Kidney epithelial cell (primary cell): ENCODE results near the gene C1orf174. TPM values are rescaled to one million over a fixed set of nuclear protein-coding genes. Genes with fewer than 3 reads are reported as not detected.

ENCODE experiments used
- DNase-seq: peaks from one replicate; pipeline ENCODE4 v3.0.0-alpha.2; 2010; ENCODE audit warnings: low read depth
- H3K27me3 ChIP-seq: 2 replicates; pipeline ENCODE4 v1.6.0; 2011; ENCODE audit warnings: low read length; ENCODE audit not compliant: control insufficient read depth, insufficient read depth
- H3K36me3 ChIP-seq: 2 replicates; pipeline ENCODE4 v1.5.1; 2011; ENCODE audit warnings: low read length; ENCODE audit not compliant: control insufficient read depth, insufficient read depth
- H3K4me3 ChIP-seq: 2 replicates; pipeline ENCODE4 v1.5.1; 2011; ENCODE audit warnings: low read depth, mild to moderate bottlenecking, control low read depth, low read length
- total RNA-seq: library from RNA; depleted of rRNA; stranded (reverse); fragments of >200 nt; gene quantifications from 2 replicates; pipeline ENCODE4 v1.2.3, GENCODE V29; 2015
- TF ChIP-seq, protein P1 (sequence below): IDR thresholded peaks from 2 replicates; pipeline ENCODE4 v1.5.1; 2011; ENCODE audit warnings: mild to moderate bottlenecking, moderate library complexity, low read length, control low read depth, inconsistent platforms; ENCODE audit not compliant: insufficient read depth, poor library complexity, severe bottlenecking

C1orf174 gene
- total RNA-seq, 1 donor from 2014 or later, result 33.3 TPM

DNA sequence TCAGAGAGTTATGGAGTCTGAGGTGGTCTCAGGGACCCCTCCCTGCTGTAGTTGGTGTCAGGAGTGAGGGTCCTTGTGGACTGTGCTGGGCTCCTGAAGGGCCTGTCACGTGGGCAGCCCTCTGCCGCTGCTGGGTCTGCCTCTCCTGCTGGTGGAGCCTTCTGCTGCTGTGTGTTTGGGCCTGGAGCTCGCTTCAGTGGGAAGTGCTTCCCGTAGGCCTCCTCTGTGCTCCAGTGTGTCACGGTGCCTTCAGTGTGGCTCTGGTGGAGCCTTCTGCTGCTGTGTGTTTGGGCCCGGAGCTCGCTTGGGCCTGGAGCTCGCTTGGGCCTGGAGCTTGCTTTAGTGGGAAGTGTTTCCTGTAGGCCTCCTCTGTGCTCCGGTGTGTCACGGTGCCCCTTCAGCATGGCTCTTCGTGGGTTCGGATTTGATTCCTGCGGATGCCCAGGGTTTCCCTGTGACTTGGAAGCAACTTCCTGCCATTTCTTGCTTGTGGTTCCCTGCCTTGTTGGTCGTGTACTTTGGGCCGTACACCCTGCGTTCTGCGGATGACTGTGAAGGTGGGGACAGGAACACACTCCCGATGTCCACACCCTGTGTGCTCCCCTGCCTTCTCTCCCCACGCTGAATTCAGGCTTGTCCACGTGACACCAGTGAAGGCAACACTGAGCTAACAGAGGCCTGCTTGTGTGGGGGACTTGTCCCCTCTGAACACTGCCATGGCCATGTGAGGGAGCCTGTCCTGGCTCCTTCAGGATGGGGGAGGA, 19.5 kb downstream of the C1orf174 start:
- Histone ChIP-seq H3K36me3 (no peaks in the 10 kb centered on the region), H3K4me3 (no peak overlapping the region), H3K27me3 (no peaks in the 10 kb centered on the region)
- DNase-seq, result no peak
- TF ChIP-seq, protein P1, sequence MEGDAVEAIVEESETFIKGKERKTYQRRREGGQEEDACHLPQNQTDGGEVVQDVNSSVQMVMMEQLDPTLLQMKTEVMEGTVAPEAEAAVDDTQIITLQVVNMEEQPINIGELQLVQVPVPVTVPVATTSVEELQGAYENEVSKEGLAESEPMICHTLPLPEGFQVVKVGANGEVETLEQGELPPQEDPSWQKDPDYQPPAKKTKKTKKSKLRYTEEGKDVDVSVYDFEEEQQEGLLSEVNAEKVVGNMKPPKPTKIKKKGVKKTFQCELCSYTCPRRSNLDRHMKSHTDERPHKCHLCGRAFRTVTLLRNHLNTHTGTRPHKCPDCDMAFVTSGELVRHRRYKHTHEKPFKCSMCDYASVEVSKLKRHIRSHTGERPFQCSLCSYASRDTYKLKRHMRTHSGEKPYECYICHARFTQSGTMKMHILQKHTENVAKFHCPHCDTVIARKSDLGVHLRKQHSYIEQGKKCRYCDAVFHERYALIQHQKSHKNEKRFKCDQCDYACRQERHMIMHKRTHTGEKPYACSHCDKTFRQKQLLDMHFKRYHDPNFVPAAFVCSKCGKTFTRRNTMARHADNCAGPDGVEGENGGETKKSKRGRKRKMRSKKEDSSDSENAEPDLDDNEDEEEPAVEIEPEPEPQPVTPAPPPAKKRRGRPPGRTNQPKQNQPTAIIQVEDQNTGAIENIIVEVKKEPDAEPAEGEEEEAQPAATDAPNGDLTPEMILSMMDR, result no peak

DNA sequence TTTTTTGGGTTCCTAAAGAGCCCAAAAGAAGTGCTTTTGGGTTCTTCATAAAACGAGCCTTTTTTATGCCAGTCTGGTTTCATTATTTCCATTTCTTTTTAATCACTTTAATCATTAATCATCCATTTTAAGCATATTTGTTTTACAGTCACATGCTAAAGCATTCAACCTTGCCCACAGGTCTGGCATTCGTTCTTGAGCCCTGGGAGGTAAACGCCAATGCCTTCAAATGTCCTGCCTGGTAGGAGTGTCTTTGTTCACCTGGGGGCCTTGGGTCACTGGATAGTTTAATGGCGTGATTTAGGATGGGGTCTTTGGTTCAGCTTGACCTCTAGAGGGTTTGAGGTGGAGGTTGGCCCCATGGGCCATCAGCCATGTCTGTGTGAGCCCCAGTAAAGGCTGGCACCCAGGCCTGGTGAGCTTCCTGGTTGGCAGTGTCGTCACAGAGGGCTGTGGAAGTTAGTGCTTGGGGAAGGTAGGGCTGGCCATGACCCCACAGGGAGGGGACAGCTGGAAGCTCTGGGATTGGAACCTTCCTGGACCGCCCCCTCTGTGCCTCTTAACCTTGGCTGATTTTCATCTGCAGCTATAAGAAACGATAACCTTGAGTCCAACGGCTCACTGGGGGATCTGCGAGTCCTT, 20.2 kb downstream of the C1orf174 start:
- Histone ChIP-seq H3K36me3 (no peaks in the 10 kb centered on the region), H3K4me3 (no peak overlapping the region), H3K27me3 (no peaks in the 10 kb centered on the region)
- no peak for DNase-seq
- TF ChIP-seq, protein P1, result no peak

DNA sequence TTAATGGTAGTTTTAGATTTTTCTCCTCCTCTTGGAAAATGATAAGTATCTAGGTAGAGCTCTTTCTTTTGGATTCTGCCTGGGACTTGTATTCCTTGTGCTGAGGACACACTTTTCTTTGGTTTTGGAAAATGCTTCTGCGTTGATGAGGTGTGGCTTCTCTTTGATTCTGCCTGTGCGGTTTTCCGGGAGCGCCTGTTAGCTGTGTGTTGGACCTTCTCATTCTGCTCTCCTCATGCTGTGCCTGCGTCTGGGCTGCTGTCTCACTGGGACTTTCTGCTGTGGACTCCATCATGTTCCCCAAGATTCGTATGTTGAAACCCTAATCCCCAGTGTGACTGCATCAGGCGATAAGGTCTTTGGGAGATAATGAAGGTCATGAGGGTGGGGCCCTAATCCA, 21.0 kb downstream of the C1orf174 start:
- TF ChIP-seq, protein P1, result no peak

DNA sequence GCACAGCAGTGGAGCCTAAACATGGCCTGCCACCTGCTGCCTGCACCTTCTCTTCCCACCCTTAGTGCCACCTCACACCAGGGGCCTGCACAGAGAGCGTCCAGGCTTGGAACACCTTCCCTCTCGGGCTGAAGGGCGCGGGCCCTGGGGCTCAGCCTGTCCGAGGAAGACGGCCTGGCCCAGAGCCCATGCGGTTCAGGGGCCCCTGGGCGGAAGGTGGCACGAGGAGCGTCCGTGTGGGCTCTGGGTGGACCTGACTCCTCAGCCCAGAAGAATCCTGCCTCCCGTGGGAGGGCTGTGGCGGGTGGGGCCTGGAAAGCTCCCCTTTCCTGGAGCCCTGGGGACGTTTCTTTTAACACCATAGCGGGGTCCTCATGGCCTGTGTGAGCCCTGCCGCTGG, 23.4 kb downstream of the C1orf174 start:
- Histone ChIP-seq H3K27me3 (no peaks in the 10 kb centered on the region), H3K4me3 (no peak overlapping the region), H3K36me3 (no peaks in the 10 kb centered on the region)
- no peak for DNase-seq
- TF ChIP-seq, protein P1, result no peak

More for the DNA sequence above, 21.0 kb downstream of the C1orf174 start:
- DNase-seq, result no peak
- no peak overlapping the region for H3K4me3 ChIP-seq
- H3K36me3 ChIP-seq, result no peaks in the 10 kb centered on the region
- no peaks in the 10 kb centered on the region for H3K27me3 ChIP-seq

DNA sequence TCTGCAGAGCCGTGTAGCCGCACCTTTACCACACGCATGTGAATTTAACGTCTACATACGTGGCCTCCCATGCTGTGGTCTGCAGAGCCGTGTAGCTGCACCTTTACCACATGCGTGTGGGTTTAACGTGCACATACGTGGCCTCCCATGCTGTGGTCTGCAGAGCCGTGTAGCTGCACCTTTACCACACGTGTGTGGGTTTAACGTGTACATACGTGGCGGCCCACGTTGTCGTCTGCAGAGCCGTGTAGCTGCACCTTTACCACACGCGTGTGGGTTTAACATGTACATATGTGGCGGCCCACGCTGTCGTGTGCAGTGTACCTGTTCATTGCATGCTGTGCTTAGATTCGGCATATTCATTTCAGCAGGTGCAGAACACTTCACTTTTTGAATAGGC, 25.3 kb downstream of the C1orf174 start:
- Histone ChIP-seq H3K4me3 (no peak overlapping the region), H3K36me3 (no peaks in the 10 kb centered on the region), H3K27me3 (no peaks in the 10 kb centered on the region)
- no peak for DNase-seq
- TF ChIP-seq, protein P1, result no peak

DNA sequence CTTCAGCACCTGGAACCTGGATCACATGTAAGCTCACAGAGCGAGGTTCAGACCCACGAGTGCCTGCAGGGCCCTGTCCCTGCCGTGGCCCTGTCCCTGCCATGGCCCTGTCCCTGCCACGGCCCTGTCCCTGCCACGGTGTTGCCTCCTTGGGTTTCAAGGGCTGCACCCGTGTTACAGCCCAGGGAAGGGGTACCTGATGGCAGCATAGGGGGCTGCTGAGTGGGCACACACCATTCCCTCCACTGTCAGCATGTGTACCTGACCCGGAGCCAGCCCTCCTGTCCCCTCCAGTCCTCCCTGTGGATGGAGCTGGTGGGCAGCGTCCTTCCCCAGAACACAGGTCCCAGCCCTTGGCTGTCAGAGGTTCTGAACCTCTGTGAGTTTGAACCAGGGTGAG, 27.5 kb downstream of the C1orf174 start:
- TF ChIP-seq, protein P1, result no peak
- H3K36me3 ChIP-seq, result no peaks in the 10 kb centered on the region
- no peaks in the 10 kb centered on the region for H3K27me3 ChIP-seq
- DNase-seq, result no peak
- no peak overlapping the region for H3K4me3 ChIP-seq
